ENCODE results near the gene CENPT. TPM values are rescaled to one million over a fixed set of nuclear protein-coding genes. Genes with fewer than 3 reads are reported as not detected.
A peak's percentile ranks its signal among the peaks of the same experiment; 100 is the strongest.

The CENPT gene
- total and polyA plus RNA-seq, 10 of the 15 experiments (the other 5 are each of a cell fraction or from before 2014, with no cell fraction given) = 1.1 to 45.7 (median 24.5) TPM

GRCh38 chr16:67780847-67781564 lies 66.5 kb downstream of the CENPT start:
- ChIA-PET CTCF (interaction anchor here (0.5 to 4.5 kb wide), 8 partner anchors 20 to 136 kb away, joined by 3 to 22 read pairs (median 3); partner anchors contain the start of genes CARMIL2, RANBP10 and TSNAXIP1), RAD21 (ENCODE audit: unreplicated experiment) (interaction anchor here (0.8 to 1.2 kb wide), 6 partner anchors 14 to 69 kb away, joined by 3 to 5 read pairs (median 3); partner anchors contain the start of genes GFOD2, RANBP10 and TSNAXIP1), POLR2A (interaction anchor here (0.5 to 1.6 kb wide), 6 partner anchors 10 to 458 kb away, joined by 3 to 6 read pairs (median 4); partner anchors contain the start of genes GFOD2, RANBP10 and TSNAXIP1), SMC1A (ENCODE audit: uncharacterized antibody, unreplicated experiment) (interaction anchor here (1.1 to 1.6 kb wide), 5 partner anchors 20 to 36 kb away, joined by 3 to 9 read pairs (median 3); partner anchors contain the start of genes RANBP10 and TSNAXIP1)
- peak overlapping the region; percentile 14; the same call in 1 of the 2 replicates for H3K27ac ChIP-seq (ENCODE audit: control insufficient read depth, insufficient read depth)
- WGBS (ENCODE audit: insufficient coverage, insufficient replicate concordance, low lambda C conversion rate, missing lambda C conversion rate) = 93% methylated on average over 7 of the region's 7 CpGs
- DNase-seq (ENCODE audit: low read depth, low spot score) (no peak), ATAC-seq (no peak), FAIRE-seq (no peak)
- H3K36me3 ChIP-seq (ENCODE audit: control insufficient read depth in 2 of 2, insufficient read depth in 2 of 2, low read length in 1 of 2) = peaks cover 0 to 4% of the 10 kb centered on the region in 2 experiments; a peak in 3 of 4 replicates
- no peaks in the 10 kb centered on the region for H4K20me1 ChIP-seq (ENCODE audit: control insufficient read depth, insufficient read depth)
- no peak overlapping the region; the same call in 1 of the 2 replicates for H3K9ac ChIP-seq (ENCODE audit: control insufficient read depth, insufficient read depth, low read length)
- peak overlapping the region; percentile 44 for H3K4me2 ChIP-seq (ENCODE audit: control insufficient read depth, insufficient read depth)
- no peaks in the 10 kb centered on the region for H3K27me3 ChIP-seq (replicated peaks in 1 of 2; ENCODE audit: control insufficient read depth in 2 of 2, insufficient read depth in 2 of 2, low read length in 1 of 2)
- H3K4me1 ChIP-seq (ENCODE audit: control insufficient read depth, insufficient read depth, low read length) = peaks cover 29% of the 10 kb centered on the region
- intact Hi-C loops (cut with micrococcal nuclease; ENCODE audit: unreplicated experiment) (no loop called here), in situ Hi-C loops (cut with MboI) (no loop called here)
- TF ChIP-seq TCF7 (IDR thresholded peaks at IDR 0.05; ENCODE audit: borderline replicate concordance) (no peak), ZNF207 (IDR thresholded peaks at IDR 0.05; ENCODE audit: borderline replicate concordance) (no peak), NRF1 (conservative IDR thresholded peaks at IDR 0.05; ENCODE audit: low read depth, low read length) (no peak), MXI1 (IDR thresholded peaks at IDR 0.05; ENCODE audit: low read depth, low read length) (no peak), ZNF687 (IDR thresholded peaks at IDR 0.05) (no peak)
- TF ChIP-seq, protein P1, sequence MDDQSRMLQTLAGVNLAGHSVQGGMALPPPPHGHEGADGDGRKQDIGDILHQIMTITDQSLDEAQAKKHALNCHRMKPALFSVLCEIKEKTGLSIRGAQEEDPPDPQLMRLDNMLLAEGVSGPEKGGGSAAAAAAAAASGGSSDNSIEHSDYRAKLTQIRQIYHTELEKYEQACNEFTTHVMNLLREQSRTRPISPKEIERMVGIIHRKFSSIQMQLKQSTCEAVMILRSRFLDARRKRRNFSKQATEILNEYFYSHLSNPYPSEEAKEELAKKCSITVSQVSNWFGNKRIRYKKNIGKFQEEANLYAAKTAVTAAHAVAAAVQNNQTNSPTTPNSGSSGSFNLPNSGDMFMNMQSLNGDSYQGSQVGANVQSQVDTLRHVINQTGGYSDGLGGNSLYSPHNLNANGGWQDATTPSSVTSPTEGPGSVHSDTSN (IDR thresholded peaks at IDR 0.05; ENCODE audit: insufficient replicate concordance, low read depth, low read length) = no peak
- H2AFZ ChIP-seq (ENCODE audit: control insufficient read depth, low read depth, low read length) = no peak overlapping the region
- no peaks in the 10 kb centered on the region for H3K9me3 ChIP-seq (replicated peaks; ENCODE audit: control insufficient read depth, insufficient read depth, low read length)
- H3K79me2 ChIP-seq (ENCODE audit: control insufficient read depth, insufficient read depth, low read length) = peaks cover 28% of the 10 kb centered on the region
- BruUV-seq (replicated peaks) = no TSS peak
- no peak overlapping the region for H3K4me3 ChIP-seq

Measured in GM12878 (cell line).